ENCODE data around the gene ALK. TPM values are rescaled to one million over a fixed set of nuclear protein-coding genes. Genes with fewer than 3 reads are reported as not detected.

Gene ALK
- total RNA-seq, 2 experiments from 2014 or later, result not detected

GRCh38 chr2:29660201-29660600, 261.2 kb downstream of the ALK start:
- H3K36me3 Mint-ChIP-seq (ENCODE audit: low read depth), result no peaks in the 10 kb centered on the region
- H3K27me3 Mint-ChIP-seq, result peaks cover 13% of the 10 kb centered on the region
- no peak overlapping the region for H3K27ac Mint-ChIP-seq
- no peaks in the 10 kb centered on the region for H3K4me1 Mint-ChIP-seq (ENCODE audit: low read depth)
- no peak for DNase-seq
- ChIA-PET CTCF (no interaction called here), POLR2A (no interaction called here)
- intact Hi-C loops (cut with micrococcal nuclease), result no loop called here
- H3K4me3 Mint-ChIP-seq, result no peak overlapping the region
- TF ChIP-seq CTCF (IDR thresholded peaks at IDR 0.05), result no peak
- no peak for ATAC-seq
- H3K9me3 Mint-ChIP-seq, result no peaks in the 10 kb centered on the region

- no peak for ATAC-seq
- ChIA-PET CTCF (no interaction called here), POLR2A (no interaction called here)
- no peaks in the 10 kb centered on the region for H3K9me3 Mint-ChIP-seq
- H3K27me3 Mint-ChIP-seq, result peaks cover 16% of the 10 kb centered on the region
- H3K36me3 Mint-ChIP-seq (ENCODE audit: low read depth), result no peaks in the 10 kb centered on the region
- no peak overlapping the region for H3K27ac Mint-ChIP-seq
- intact Hi-C loops (cut with micrococcal nuclease), result no loop called here
- H3K4me3 Mint-ChIP-seq, result no peak overlapping the region
- H3K4me1 Mint-ChIP-seq (ENCODE audit: low read depth), result no peaks in the 10 kb centered on the region
- TF ChIP-seq CTCF (IDR thresholded peaks at IDR 0.05), result no peak
- no peak for DNase-seq
Observed at GRCh38 chr2:29659178-29659577, 262.2 kb downstream of the ALK start.

- DNase-seq, result no peak
- Mint-ChIP-seq H3K4me3 (no peak overlapping the region), H3K9me3 (no peaks in the 10 kb centered on the region), H3K4me1 (ENCODE audit: low read depth) (no peaks in the 10 kb centered on the region), H3K36me3 (ENCODE audit: low read depth) (no peaks in the 10 kb centered on the region), H3K27ac (no peak overlapping the region), H3K27me3 (peaks cover 16% of the 10 kb centered on the region)
- no peak for TF ChIP-seq CTCF (IDR thresholded peaks at IDR 0.05)
- ATAC-seq, result no peak
- POLR2A ChIA-PET, result interaction anchor here (1.2 kb wide), 1 partner anchor 16 kb away, joined by 4 read pairs; no protein-coding TSS in a partner anchor
- intact Hi-C loops (cut with micrococcal nuclease), result no loop called here
- CTCF ChIA-PET, result no interaction called here
Observed at GRCh38 chr2:29657674-29658073, 263.7 kb downstream of the ALK start.

GRCh38 chr2:29655391-29656086, 265.8 kb downstream of the ALK start:
- H3K9me3 Mint-ChIP-seq, result no peaks in the 10 kb centered on the region
- no peak overlapping the region for H3K27ac Mint-ChIP-seq
- ChIA-PET POLR2A (no interaction called here), CTCF (no interaction called here)
- intact Hi-C loops (cut with micrococcal nuclease), result no loop called here
- DNase-seq (no peak), ATAC-seq (no peak)
- H3K4me1 Mint-ChIP-seq (ENCODE audit: low read depth), result no peaks in the 10 kb centered on the region
- H3K27me3 Mint-ChIP-seq, result peaks cover 22% of the 10 kb centered on the region
- H3K4me3 Mint-ChIP-seq, result no peak overlapping the region
- H3K36me3 Mint-ChIP-seq (ENCODE audit: low read depth), result no peaks in the 10 kb centered on the region
- no peak for TF ChIP-seq CTCF (IDR thresholded peaks at IDR 0.05)

- POLR2A ChIA-PET, result no interaction called here
- Mint-ChIP-seq H3K27ac (no peak overlapping the region), H3K4me1 (ENCODE audit: low read depth) (no peaks in the 10 kb centered on the region), H3K27me3 (peaks cover 13% of the 10 kb centered on the region), H3K36me3 (ENCODE audit: low read depth) (no peaks in the 10 kb centered on the region), H3K4me3 (no peak overlapping the region), H3K9me3 (peaks cover 8% of the 10 kb centered on the region)
- CTCF ChIA-PET, result no interaction called here
- no peak for DNase-seq
- no peak for ATAC-seq
- intact Hi-C loops (cut with micrococcal nuclease), result no loop called here
- no peak for TF ChIP-seq CTCF (IDR thresholded peaks at IDR 0.05)
Observed at GRCh38 chr2:29650631-29651097, 270.7 kb downstream of the ALK start.
